ENCODE results near the gene ZNF598. TPM values are rescaled to one million over a fixed set of nuclear protein-coding genes. Genes with fewer than 3 reads are reported as not detected.

Gene ZNF598
- total RNA-seq, 1 donor from 2014 or later: 14.5 TPM

DNA sequence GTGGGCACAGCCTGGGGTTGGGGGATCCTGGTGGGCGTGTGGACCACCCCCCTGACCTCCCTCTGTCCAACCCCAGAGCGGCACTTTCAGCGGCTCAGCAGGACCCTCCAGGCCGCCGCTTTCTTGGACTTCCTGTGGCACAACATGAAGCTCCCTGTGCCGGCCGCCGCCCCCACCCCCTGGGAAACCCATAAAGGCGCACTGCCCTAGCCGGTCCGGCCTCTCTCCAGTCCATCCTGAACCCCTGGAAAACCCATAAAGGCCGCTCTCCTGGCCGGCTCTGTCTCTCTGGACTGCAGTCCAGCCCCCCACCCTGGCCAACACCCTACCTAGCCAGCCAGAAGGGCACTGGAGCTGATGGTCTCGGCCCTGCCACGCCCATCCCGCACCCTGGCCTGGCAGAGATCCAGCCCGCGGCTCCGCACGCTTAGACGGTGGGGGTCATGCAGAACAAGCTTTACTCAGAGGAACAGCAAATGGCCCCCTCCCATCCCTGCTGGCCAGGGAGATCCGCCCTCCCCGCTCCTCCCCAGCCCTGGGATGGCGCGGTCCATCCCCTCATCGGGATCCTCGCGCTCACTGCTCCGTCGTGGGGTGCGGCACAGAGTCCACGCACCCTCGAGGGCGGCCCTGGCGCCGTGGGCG is 31.0 kb downstream of the ZNF598 start:
- DNase-seq: no peak
- peaks cover 84% of the 10 kb centered on the region for H3K27me3 ChIP-seq (ENCODE audit: low read depth)
- no peak overlapping the region for H3K27ac ChIP-seq (replicated peaks)
- no peaks in the 10 kb centered on the region for H3K9me3 ChIP-seq (replicated peaks)
- peaks cover 54% of the 10 kb centered on the region for H3K36me3 ChIP-seq
- H3K4me3 ChIP-seq: no peak overlapping the region
- TF ChIP-seq, protein P1, sequence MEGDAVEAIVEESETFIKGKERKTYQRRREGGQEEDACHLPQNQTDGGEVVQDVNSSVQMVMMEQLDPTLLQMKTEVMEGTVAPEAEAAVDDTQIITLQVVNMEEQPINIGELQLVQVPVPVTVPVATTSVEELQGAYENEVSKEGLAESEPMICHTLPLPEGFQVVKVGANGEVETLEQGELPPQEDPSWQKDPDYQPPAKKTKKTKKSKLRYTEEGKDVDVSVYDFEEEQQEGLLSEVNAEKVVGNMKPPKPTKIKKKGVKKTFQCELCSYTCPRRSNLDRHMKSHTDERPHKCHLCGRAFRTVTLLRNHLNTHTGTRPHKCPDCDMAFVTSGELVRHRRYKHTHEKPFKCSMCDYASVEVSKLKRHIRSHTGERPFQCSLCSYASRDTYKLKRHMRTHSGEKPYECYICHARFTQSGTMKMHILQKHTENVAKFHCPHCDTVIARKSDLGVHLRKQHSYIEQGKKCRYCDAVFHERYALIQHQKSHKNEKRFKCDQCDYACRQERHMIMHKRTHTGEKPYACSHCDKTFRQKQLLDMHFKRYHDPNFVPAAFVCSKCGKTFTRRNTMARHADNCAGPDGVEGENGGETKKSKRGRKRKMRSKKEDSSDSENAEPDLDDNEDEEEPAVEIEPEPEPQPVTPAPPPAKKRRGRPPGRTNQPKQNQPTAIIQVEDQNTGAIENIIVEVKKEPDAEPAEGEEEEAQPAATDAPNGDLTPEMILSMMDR (IDR thresholded peaks at IDR 0.05; ENCODE audit: borderline replicate concordance): no peak
- H3K4me1 ChIP-seq: peaks cover 32% of the 10 kb centered on the region
- intact Hi-C loops (cut with micrococcal nuclease): no loop called here

DNA sequence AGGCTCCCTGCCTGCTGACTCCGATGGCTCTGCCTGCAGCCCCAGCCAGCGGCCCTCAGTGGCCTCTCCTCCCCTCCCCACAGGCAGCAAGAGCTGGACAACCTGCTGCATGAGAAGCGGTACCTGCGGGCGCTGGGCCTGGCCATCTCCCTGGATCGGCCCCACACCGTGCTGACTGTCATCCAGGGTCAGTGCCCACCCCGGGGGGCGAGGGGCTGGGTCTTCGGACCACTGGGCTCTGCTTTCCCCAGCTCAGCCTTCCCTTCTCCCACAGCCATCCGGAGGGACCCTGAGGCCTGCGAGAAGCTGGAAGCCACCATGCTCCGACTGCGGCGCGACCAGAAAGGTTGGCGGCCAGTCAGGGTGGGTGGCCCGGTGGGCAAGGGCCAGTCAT is 31.7 kb downstream of the ZNF598 start:
- H3K27me3 ChIP-seq (ENCODE audit: low read depth): peaks cover 83% of the 10 kb centered on the region
- DNase-seq: no peak
- TF ChIP-seq, protein P1 (IDR thresholded peaks at IDR 0.05; ENCODE audit: borderline replicate concordance): no peak
- H3K36me3 ChIP-seq: peaks cover 54% of the 10 kb centered on the region
- H3K27ac ChIP-seq (replicated peaks): no peak overlapping the region
- intact Hi-C loops (cut with micrococcal nuclease): no loop called here
- H3K9me3 ChIP-seq (replicated peaks): no peaks in the 10 kb centered on the region
- peaks cover 33% of the 10 kb centered on the region for H3K4me1 ChIP-seq
- H3K4me3 ChIP-seq: no peak overlapping the region

DNA sequence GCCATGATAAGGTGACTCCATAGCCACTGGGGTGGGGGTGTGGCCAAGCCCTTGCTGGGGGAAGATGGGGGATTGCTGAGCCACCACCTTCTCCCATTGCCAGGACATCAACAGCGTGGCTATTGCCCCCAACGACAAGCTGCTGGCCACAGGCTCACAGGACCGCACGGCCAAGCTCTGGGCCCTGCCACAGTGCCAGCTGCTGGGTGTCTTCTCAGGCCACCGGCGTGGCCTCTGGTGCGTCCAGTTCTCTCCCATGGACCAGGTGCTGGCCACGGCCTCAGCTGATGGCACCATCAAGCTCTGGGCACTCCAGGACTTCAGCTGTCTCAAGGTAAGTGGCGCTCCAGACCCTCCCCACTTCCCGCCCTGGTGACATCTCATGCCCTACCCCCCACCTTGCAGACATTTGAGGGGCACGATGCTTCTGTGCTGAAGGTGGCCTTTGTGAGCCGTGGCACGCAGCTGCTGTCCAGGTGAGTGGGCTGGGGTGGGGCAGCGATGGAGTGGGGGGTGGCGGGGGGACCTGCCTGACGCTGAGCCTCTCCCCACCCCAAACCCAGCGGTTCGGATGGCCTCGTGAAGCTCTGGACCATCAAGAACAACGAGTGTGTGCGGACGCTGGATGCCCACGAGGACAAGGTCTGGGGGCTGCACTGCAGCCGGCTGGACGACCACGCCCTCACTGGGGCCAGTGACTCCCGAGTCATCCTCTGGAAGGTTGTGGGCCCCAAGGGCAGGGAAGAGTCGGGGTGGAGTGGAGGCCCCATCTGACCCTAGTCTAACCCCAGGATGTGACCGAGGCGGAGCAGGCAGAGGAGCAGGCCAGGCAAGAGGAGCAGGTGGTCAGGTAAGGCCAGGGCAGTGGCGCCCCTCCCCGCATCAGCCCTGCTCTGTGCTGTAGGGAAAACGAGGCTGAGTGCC is 32.4 kb downstream of the ZNF598 start:
- intact Hi-C loops (cut with micrococcal nuclease): no loop called here
- TF ChIP-seq, protein P1 (IDR thresholded peaks at IDR 0.05; ENCODE audit: borderline replicate concordance): no peak
- peaks cover 54% of the 10 kb centered on the region for H3K36me3 ChIP-seq
- H3K4me3 ChIP-seq: no peak overlapping the region
- H3K9me3 ChIP-seq (replicated peaks): no peaks in the 10 kb centered on the region
- DNase-seq: no peak
- H3K27me3 ChIP-seq (ENCODE audit: low read depth): peaks cover 77% of the 10 kb centered on the region
- H3K4me1 ChIP-seq: peaks cover 39% of the 10 kb centered on the region
- no peak overlapping the region for H3K27ac ChIP-seq (replicated peaks)

DNA sequence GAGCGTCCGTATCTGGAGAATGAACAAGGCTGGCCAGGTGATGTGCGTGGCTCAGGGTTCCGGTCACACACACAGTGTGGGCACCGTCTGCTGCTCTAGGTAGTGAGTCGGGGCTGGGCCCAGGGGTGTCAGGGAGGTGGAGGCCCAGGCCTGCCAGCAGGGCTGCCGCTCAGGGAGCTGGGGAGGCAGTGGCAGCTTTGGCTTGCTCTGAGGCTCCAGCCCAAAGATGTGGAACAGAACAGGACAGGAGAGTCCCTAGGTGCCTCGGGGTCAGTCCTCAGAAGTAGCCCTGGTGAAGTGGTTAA is 33.5 kb downstream of the ZNF598 start:
- peaks cover 66% of the 10 kb centered on the region for H3K27me3 ChIP-seq (ENCODE audit: low read depth)
- peaks cover 54% of the 10 kb centered on the region for H3K36me3 ChIP-seq
- TF ChIP-seq, protein P1 (IDR thresholded peaks at IDR 0.05; ENCODE audit: borderline replicate concordance): no peak

DNA sequence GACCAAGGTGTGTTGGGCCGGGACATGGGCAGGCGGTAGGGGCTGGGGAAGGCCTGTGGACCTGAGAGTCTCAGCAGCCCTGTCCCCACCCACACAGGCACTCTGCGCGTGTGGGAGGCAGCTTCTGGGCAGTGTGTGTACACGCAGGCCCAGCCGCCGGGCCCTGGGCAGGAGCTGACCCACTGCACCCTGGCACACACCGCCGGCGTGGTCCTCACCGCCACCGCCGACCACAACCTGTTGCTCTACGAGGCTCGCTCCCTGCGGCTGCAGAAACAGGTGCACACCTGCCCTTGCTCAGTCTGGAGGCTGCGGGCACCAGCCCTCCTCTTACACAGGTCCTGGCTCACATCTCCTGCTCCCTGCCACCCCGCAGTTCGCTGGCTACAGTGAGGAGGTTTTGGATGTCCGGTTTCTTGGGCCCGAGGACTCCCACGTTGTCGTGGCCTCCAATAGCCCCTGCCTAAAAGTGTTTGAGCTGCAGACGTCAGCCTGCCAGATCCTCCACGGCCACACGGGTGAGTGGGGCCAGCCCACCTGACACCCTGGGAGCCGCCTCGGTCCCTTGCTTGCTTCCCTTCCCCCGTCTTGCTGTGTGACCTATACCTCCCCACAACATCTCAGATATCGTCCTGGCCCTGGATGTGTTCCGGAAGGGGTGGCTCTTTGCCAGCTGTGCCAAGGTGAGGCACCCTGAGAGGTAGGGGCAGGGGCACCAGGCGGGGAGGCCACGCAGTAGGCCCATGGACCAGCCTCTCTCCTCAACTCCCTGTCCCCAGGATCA is 34.0 kb downstream of the ZNF598 start:
- Histone ChIP-seq H3K27ac (replicated peaks) (no peak overlapping the region), H3K4me3 (no peak overlapping the region), H3K4me1 (peaks cover 51% of the 10 kb centered on the region), H3K9me3 (replicated peaks) (no peaks in the 10 kb centered on the region), H3K27me3 (ENCODE audit: low read depth) (peaks cover 61% of the 10 kb centered on the region), H3K36me3 (peaks cover 54% of the 10 kb centered on the region)
- TF ChIP-seq, protein P1 (IDR thresholded peaks at IDR 0.05; ENCODE audit: borderline replicate concordance): no peak
- DNase-seq: no peak
- intact Hi-C loops (cut with micrococcal nuclease): no loop called here

More for the DNA sequence above, 33.5 kb downstream of the ZNF598 start:
- intact Hi-C loops (cut with micrococcal nuclease): no loop called here
- no peak overlapping the region for H3K27ac ChIP-seq (replicated peaks)
- H3K9me3 ChIP-seq (replicated peaks): no peaks in the 10 kb centered on the region
- DNase-seq: no peak
- peaks cover 48% of the 10 kb centered on the region for H3K4me1 ChIP-seq
- no peak overlapping the region for H3K4me3 ChIP-seq

All from left ventricle myocardium inferior (tissue), 1 donor.